HG03442 (cell line): ENCODE data around the gene AREG.

Experiments
- ATAC-seq: cut with Tn5 transposase; IDR thresholded peaks from one replicate; pipeline ENCODE4 v1.9.1; 2021; ENCODE audit warnings: mild to moderate bottlenecking, moderate library complexity; ENCODE audit not compliant: unreplicated experiment

AREG gene

GRCh38 chr4:74431113-74431826 lies 13.7 kb upstream of the AREG start:
- ATAC-seq = peak; percentile 71

GRCh38 chr4:74433043-74433442 lies 11.9 kb upstream of the AREG start:
- ATAC-seq = no peak

GRCh38 chr4:74433541-74434172 lies 11.3 kb upstream of the AREG start:
- no peak for ATAC-seq

- ATAC-seq = no peak
Measured at GRCh38 chr4:74435296-74435695, 9.6 kb upstream of the AREG start.

- ATAC-seq = no peak
Measured at GRCh38 chr4:74437866-74438265, 7.1 kb upstream of the AREG start.

GRCh38 chr4:74438661-74439060 lies 6.3 kb upstream of the AREG start:
- ATAC-seq = no peak

- ATAC-seq = no peak
Measured at GRCh38 chr4:74439952-74440351, 5.0 kb upstream of the AREG start.

GRCh38 chr4:74440356-74440755 lies 4.6 kb upstream of the AREG start:
- no peak for ATAC-seq

GRCh38 chr4:74441744-74442143 lies 3.2 kb upstream of the AREG start:
- no peak for ATAC-seq

GRCh38 chr4:74446193-74446868 lies 1.4 kb downstream of the AREG start:
- ATAC-seq = no peak

- ATAC-seq = no peak
Measured at GRCh38 chr4:74446896-74447295, 2.0 kb downstream of the AREG start.

- ATAC-seq = no peak
Measured at GRCh38 chr4:74447636-74448233, 2.8 kb downstream of the AREG start.

- no peak for ATAC-seq
Measured at GRCh38 chr4:74449571-74450297, 4.8 kb downstream of the AREG start.

- ATAC-seq = no peak
Measured at GRCh38 chr4:74450298-74450683, 5.4 kb downstream of the AREG start.

- ATAC-seq = no peak
Measured at GRCh38 chr4:74451214-74451661, 6.3 kb downstream of the AREG start.

- ATAC-seq = no peak
Measured at GRCh38 chr4:74453037-74453635, 8.2 kb downstream of the AREG start.

- no peak for ATAC-seq
Measured at GRCh38 chr4:74453829-74454742, 9.2 kb downstream of the AREG start.

GRCh38 chr4:74455361-74456055 lies 10.6 kb downstream of the AREG start:
- ATAC-seq = no peak
